Bronchial epithelial cell (primary cell): ENCODE measurements around the gene CLVS2. TPM values are rescaled to one million over a fixed set of nuclear protein-coding genes. Genes with fewer than 3 reads are reported as not detected.

Source experiments
- DNase-seq: peaks from one replicate; pipeline ENCODE4 v3.0.0-alpha.2; 2010; ENCODE audit warnings: low read depth
- FAIRE-seq: peaks from 2 replicates; lab custom pipeline; 2011; peaks lifted over from hg19 to GRCh38; lab: Jason Lieb, UNC
- H3K27me3 ChIP-seq: 2 replicates; pipeline ENCODE4 v1.5.1; 2011; ENCODE audit warnings: low read length; ENCODE audit not compliant: control insufficient read depth, insufficient read depth
- H3K36me3 ChIP-seq: 2 replicates; pipeline ENCODE4 v1.5.1; 2011; ENCODE audit warnings: low read length; ENCODE audit not compliant: control insufficient read depth, insufficient read depth
- H3K4me3 ChIP-seq: 2 replicates; pipeline ENCODE4 v1.5.1; 2011; ENCODE audit warnings: mild to moderate bottlenecking, low read depth, low read length, control low read depth
- CTCF ChIP-seq: IDR thresholded peaks from 2 replicates; pipeline ENCODE4 v1.5.1; 2011; ENCODE audit warnings: mild to moderate bottlenecking, moderate library complexity, low read length, control low read depth, inconsistent platforms; ENCODE audit not compliant: insufficient read depth, severe bottlenecking
- total RNA-seq: library from RNA; depleted of rRNA; stranded (reverse); fragments of >200 nt; gene quantifications from 2 replicates; pipeline ENCODE4 v1.2.1, GENCODE V29; 2014

The CLVS2 gene
- total RNA-seq, 1 donor from 2014 or later = not detected

GRCh38 chr6:123116370-123116769 is 120.3 kb downstream of the CLVS2 start:
- DNase-seq (no peak), FAIRE-seq (no peak)
- Histone ChIP-seq H3K27me3 (no peaks in the 10 kb centered on the region), H3K36me3 (no peaks in the 10 kb centered on the region), H3K4me3 (no peak overlapping the region)
- TF ChIP-seq CTCF = no peak

DNA sequence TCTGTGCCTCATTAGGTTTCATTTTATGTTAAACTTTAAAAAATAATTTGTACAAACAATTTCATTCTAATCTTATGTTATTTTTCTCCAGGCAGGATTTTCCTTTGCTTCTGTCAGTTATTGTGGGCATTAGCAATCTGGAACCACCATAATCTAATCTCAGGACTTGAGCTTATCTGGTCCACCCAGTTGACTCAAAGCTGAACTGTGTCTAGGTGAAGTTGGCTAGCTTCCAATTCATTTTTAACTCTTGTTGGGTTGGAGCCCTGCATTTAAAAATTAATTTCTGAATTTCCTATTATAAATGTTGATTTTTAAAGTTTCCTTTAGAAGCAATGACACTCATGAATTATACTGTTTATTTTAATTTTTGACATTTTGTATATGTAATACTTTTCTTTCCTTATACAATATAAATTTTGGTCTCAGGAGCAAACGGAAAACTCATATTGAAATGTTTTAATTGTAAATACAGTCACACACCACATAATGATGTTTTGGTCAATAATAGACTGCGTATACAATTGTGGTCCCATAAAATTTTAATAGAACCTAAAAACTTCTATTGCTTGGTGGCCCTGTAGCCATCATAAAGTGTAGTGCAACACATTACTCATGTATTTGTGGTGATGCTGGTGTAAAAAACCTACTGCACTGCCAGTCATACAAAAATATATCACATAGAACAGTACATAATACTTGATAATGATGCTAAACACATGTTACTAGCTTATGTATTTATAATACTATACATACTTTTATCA is 121.3 kb downstream of the CLVS2 start:
- no peak overlapping the region for H3K4me3 ChIP-seq
- FAIRE-seq (no peak), DNase-seq (no peak)
- no peaks in the 10 kb centered on the region for H3K36me3 ChIP-seq
- no peak for TF ChIP-seq CTCF
- no peaks in the 10 kb centered on the region for H3K27me3 ChIP-seq

DNA sequence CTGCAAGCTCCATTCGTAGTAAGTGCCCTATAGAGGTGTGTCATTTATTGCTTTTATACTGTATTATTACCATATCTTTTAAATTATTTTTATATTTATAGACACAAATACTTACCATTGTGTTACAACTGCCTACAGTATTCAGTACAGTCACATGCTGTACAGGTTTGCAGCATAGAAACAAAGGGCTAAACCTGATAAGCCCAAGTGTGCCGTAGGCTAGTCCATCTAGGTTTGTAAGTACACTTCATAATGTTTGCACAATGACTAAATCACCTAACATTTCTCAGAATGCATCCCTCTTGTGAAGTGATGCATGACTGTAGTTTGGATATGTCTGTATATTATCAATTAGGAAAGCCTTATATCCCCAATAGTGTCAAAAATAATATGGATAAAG is 122.8 kb downstream of the CLVS2 start:
- Histone ChIP-seq H3K36me3 (no peaks in the 10 kb centered on the region), H3K4me3 (no peak overlapping the region), H3K27me3 (no peaks in the 10 kb centered on the region)
- DNase-seq = peak; percentile 94
- TF ChIP-seq CTCF = no peak
- no peak for FAIRE-seq

Other genes starting within 250 kb of the CLVS2 start
- not detected in 2 replicates for gene FABP7, start 216.5 kb upstream of the CLVS2 start, total RNA-seq
- gene SMPDL3A, start 207.0 kb upstream of the CLVS2 start, total RNA-seq = 6.0 and 7.4 TPM in 2 replicates